ENCODE data around the gene LANCL3.
"Not testable (repeated sequence)": the region's sequence is repeated elsewhere in the genome, so short reads cannot be mapped to it uniquely, and the experiment has no call there.

The LANCL3 gene

GRCh38 chrX:37644381-37645305, 73.2 kb downstream of the LANCL3 start:
- CTCF ChIA-PET: interaction anchor here (0.7 to 1.3 kb wide), 5 partner anchors 10 to 92 kb away, joined by 3 to 5 read pairs (median 3); no protein-coding TSS in a partner anchor

DNA sequence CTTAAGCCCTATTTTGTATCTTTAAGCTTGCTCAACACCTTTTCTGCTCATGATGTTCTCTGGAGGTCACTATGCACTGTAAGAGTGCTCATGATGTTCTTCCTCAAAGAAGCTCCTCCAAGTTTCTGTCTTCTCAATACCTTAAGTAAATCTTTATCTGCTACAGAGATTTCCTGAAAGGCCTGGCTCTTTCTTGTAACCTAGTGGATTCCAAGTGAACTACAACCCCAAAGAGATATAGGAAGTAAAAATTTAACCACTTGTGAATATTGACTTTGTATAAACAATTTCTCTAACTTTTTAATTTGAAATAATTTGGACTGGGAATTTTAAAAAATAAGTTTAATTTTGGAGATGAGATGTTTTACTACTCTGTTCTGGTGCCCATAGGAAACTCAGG, 74.8 kb downstream of the LANCL3 start:
- Histone ChIP-seq H3K4me3 (ENCODE audit: low read depth, low read length) (no peak overlapping the region), H3K27ac (ENCODE audit: extremely low read depth, low read depth, low read length) (no peak overlapping the region), H3K9me3 (ENCODE audit: control insufficient read depth, insufficient read depth, low read depth, low read length) (no peaks in the 10 kb centered on the region), H3K36me3 (ENCODE audit: control insufficient read depth in 2 of 2, insufficient read depth in 1 of 2, low read length in 2 of 2) (no peaks in the 10 kb centered on the region), H3K4me1 (ENCODE audit: control insufficient read depth, insufficient read depth, low read length) (no peaks in the 10 kb centered on the region)
- no peak for TF ChIP-seq ZFP69B (tag by site-specific recombination; IDR thresholded peaks at IDR 0.05)
- TF ChIP-seq ZBTB8A (tag by site-specific recombination; IDR thresholded peaks at IDR 0.05): no peak
- no peak for TF ChIP-seq ZNF624 (tag by site-specific recombination; IDR thresholded peaks at IDR 0.05)
- TF ChIP-seq ZNF391 (tag by site-specific recombination; IDR thresholded peaks at IDR 0.05; ENCODE audit: borderline replicate concordance, low read depth): no peak
- TF ChIP-seq ZFP37 (tag by site-specific recombination; IDR thresholded peaks at IDR 0.05): no peak
- no peak for TF ChIP-seq ZNF513 (tag by site-specific recombination; IDR thresholded peaks at IDR 0.05)
- POLR2A ChIA-PET: no interaction called here
- CTCF ChIA-PET: interaction anchor here (0.6 kb wide), 1 partner anchor 1110 kb away, joined by 3 read pairs; no protein-coding TSS in a partner anchor

More at GRCh38 chrX:37644381-37645305, 73.2 kb downstream of the LANCL3 start:
- POLR2A ChIA-PET: interaction anchor here (0.6 kb wide), 2 partner anchors 13 to 122 kb away, joined by 3 to 4 read pairs; no protein-coding TSS in a partner anchor
- no peak for TF ChIP-seq SCRT1 (tag by site-specific recombination; IDR thresholded peaks at IDR 0.05; ENCODE audit: borderline replicate concordance)
- no peak for TF ChIP-seq ZFP41 (tag by site-specific recombination; IDR thresholded peaks at IDR 0.05; ENCODE audit: borderline replicate concordance)
- TF ChIP-seq, protein P1, sequence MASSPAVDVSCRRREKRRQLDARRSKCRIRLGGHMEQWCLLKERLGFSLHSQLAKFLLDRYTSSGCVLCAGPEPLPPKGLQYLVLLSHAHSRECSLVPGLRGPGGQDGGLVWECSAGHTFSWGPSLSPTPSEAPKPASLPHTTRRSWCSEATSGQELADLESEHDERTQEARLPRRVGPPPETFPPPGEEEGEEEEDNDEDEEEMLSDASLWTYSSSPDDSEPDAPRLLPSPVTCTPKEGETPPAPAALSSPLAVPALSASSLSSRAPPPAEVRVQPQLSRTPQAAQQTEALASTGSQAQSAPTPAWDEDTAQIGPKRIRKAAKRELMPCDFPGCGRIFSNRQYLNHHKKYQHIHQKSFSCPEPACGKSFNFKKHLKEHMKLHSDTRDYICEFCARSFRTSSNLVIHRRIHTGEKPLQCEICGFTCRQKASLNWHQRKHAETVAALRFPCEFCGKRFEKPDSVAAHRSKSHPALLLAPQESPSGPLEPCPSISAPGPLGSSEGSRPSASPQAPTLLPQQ (tag by site-specific recombination; IDR thresholded peaks at IDR 0.05): peak; percentile 85
- TF ChIP-seq KLF1 (tag by site-specific recombination; IDR thresholded peaks at IDR 0.05): 0 out of 2 replicates have a peak, but pooled peaks have one; percentile 16
- Histone ChIP-seq H3K4me3 (ENCODE audit: low read depth, low read length) (no peak overlapping the region), H3K36me3 (ENCODE audit: control insufficient read depth in 2 of 2, insufficient read depth in 1 of 2, low read length in 2 of 2) (no peaks in the 10 kb centered on the region), H3K9me3 (ENCODE audit: control insufficient read depth, insufficient read depth, low read depth, low read length) (no peaks in the 10 kb centered on the region), H3K4me1 (ENCODE audit: control insufficient read depth, insufficient read depth, low read length) (no peaks in the 10 kb centered on the region), H3K27ac (ENCODE audit: extremely low read depth, low read depth, low read length) (no peak overlapping the region)

- CTCF ChIA-PET; H3K9me3 ChIP-seq (ENCODE audit: control insufficient read depth, insufficient read depth, low read depth, low read length); H3K36me3 ChIP-seq (ENCODE audit: control insufficient read depth in 2 of 2, insufficient read depth in 1 of 2, low read length in 2 of 2); POLR2A ChIA-PET; H3K27ac ChIP-seq (ENCODE audit: extremely low read depth, low read depth, low read length); H3K4me1 ChIP-seq (ENCODE audit: control insufficient read depth, insufficient read depth, low read length); H3K4me3 ChIP-seq (ENCODE audit: low read depth, low read length): not testable (repeated sequence)
- peak; percentile 82 for TF ChIP-seq ZNF146 (tag by site-specific recombination; IDR thresholded peaks at IDR 0.05)
These were observed 79.4 kb downstream of the LANCL3 start for GRCh38 chrX:37650879-37651278.

GRCh38 chrX:37651921-37652452, 80.5 kb downstream of the LANCL3 start:
- CTCF ChIA-PET: interaction anchor here (0.8 kb wide), 1 partner anchor 143 kb away, joined by 5 read pairs; no protein-coding TSS in a partner anchor

More at GRCh38 chrX:37651921-37652452, 80.5 kb downstream of the LANCL3 start:
- no peaks in the 10 kb centered on the region for H3K9me3 ChIP-seq (ENCODE audit: control insufficient read depth, insufficient read depth, low read depth, low read length)
- H3K27ac ChIP-seq (ENCODE audit: extremely low read depth, low read depth, low read length): no peak overlapping the region
- H3K4me3 ChIP-seq (ENCODE audit: low read depth, low read length): no peak overlapping the region
- H3K4me1 ChIP-seq (ENCODE audit: control insufficient read depth, insufficient read depth, low read length): no peaks in the 10 kb centered on the region
- POLR2A ChIA-PET: no interaction called here
- TF ChIP-seq PATZ1 (tag by site-specific recombination; IDR thresholded peaks at IDR 0.05): no peak
- TF ChIP-seq, protein P2, sequence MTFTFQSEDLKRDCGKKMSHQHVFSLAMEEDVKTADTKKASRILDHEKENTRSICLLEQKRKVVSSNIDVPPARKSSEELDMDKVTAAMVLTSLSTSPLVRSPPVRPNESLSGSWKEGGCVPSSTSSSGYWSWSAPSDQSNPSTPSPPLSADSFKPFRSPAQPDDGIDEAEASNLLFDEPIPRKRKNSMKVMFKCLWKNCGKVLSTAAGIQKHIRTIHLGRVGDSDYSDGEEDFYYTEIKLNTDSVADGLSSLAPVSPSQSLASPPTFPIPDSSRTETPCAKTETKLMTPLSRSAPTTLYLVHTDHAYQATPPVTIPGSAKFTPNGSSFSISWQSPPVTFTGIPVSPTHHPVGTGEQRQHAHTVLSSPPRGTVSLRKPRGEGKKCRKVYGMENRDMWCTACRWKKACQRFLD (tag by site-specific recombination; IDR thresholded peaks at IDR 0.05): no peak
- no peak for TF ChIP-seq ZNF112 (tag by site-specific recombination; IDR thresholded peaks at IDR 0.05)
- TF ChIP-seq ZNF114 (tag by site-specific recombination; IDR thresholded peaks at IDR 0.05): no peak
- no peaks in the 10 kb centered on the region for H3K36me3 ChIP-seq (ENCODE audit: control insufficient read depth in 2 of 2, insufficient read depth in 1 of 2, low read length in 2 of 2)

Measured in HEK293 (cell line).